ENCODE results near the gene VPS35.
A peak's percentile ranks its signal among the peaks of the same experiment; 100 is the strongest.

DNA sequence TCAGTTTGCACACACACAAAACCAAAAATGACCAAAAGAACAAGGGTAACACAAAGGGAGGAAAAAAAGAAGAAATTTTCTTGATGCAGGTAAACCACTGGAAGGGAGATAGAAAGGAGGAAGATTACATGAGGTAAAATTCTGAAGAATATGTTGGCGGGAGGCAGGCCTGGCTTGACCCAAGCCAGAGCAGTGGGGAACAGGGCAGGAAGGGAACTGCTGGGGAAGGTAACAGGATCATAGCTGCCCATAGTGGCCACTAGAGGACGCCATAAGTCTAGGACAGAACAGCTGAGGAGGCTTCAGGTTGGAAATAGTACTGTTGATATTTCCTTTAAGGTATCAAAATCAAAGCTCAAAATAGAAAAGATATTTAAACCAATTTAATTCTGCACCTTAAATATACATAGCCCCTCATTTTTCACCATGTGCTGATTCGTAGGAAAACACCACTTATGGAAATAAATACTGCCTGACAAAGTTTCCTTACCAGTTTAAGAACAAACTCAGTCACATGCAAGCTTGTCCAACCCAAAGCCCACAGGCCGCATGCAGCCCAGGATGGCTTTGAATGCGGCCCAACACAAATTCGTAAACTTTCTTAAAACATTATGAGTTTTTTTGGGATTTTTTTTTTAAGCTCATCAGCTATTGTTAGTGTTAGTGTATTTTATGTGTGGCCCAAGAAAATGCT lies 15.5 kb downstream of the VPS35 start:
- TF ChIP-seq CTCF (IDR thresholded peaks at IDR 0.05; ENCODE audit: poor library complexity, severe bottlenecking) (peak; percentile 71), RAD21 (conservative IDR thresholded peaks at IDR 0.05) (peak; percentile 67), TAF1 (IDR thresholded peaks at IDR 0.05; ENCODE audit: low read depth) (no peak), SMC3 (conservative IDR thresholded peaks at IDR 0.05; ENCODE audit: poor library complexity) (peak; percentile 42)
- TF ChIP-seq, protein P1, sequence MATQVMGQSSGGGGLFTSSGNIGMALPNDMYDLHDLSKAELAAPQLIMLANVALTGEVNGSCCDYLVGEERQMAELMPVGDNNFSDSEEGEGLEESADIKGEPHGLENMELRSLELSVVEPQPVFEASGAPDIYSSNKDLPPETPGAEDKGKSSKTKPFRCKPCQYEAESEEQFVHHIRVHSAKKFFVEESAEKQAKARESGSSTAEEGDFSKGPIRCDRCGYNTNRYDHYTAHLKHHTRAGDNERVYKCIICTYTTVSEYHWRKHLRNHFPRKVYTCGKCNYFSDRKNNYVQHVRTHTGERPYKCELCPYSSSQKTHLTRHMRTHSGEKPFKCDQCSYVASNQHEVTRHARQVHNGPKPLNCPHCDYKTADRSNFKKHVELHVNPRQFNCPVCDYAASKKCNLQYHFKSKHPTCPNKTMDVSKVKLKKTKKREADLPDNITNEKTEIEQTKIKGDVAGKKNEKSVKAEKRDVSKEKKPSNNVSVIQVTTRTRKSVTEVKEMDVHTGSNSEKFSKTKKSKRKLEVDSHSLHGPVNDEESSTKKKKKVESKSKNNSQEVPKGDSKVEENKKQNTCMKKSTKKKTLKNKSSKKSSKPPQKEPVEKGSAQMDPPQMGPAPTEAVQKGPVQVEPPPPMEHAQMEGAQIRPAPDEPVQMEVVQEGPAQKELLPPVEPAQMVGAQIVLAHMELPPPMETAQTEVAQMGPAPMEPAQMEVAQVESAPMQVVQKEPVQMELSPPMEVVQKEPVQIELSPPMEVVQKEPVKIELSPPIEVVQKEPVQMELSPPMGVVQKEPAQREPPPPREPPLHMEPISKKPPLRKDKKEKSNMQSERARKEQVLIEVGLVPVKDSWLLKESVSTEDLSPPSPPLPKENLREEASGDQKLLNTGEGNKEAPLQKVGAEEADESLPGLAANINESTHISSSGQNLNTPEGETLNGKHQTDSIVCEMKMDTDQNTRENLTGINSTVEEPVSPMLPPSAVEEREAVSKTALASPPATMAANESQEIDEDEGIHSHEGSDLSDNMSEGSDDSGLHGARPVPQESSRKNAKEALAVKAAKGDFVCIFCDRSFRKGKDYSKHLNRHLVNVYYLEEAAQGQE (IDR thresholded peaks at IDR 0.05; ENCODE audit: borderline replicate concordance) = no peak
